ENCODE results near the gene IL1R2.

The IL1R2 gene

DNA sequence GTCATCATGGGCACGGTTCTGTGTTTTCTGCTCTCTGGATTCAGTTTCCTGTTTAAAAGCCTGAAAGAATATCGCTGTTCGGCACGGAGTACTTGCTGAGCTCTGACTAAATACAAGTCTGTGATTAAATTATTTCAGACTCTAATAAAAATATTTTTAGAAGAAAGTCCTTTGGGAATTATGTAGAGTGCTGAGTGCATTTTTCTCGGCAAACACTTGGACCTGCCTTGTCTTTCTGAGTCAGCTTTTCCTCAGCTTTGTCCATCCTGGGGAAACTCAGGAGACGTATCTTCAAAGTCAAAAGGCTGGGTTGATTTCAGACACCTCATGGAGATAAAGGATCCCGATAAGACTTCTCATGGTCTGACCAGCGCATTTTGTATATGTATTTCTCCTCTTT, 45.9 kb downstream of the IL1R2 start:
- H3K4me1 ChIP-seq (ENCODE audit: control insufficient read depth, low read depth, low read length) = no peaks in the 10 kb centered on the region
- no peaks in the 10 kb centered on the region for H3K36me3 ChIP-seq (ENCODE audit: control insufficient read depth, low read depth, low read length)
- no peaks in the 10 kb centered on the region for H3K9me3 ChIP-seq (ENCODE audit: control insufficient read depth, low read depth, low read length)
- H3K27me3 ChIP-seq (ENCODE audit: control insufficient read depth, insufficient read depth, low read length) = no peaks in the 10 kb centered on the region
- no peak overlapping the region for H3K9ac ChIP-seq (ENCODE audit: low read length)
- no peak overlapping the region for H3K27ac ChIP-seq (ENCODE audit: low read length)
- H3K4me3 ChIP-seq (ENCODE audit: low read length) = no peak overlapping the region

GRCh38 chr2:102040229-102040628, 48.5 kb downstream of the IL1R2 start:
- no peak overlapping the region for H3K9ac ChIP-seq (ENCODE audit: low read length)
- no peak overlapping the region for H3K4me3 ChIP-seq (ENCODE audit: low read length)
- no peaks in the 10 kb centered on the region for H3K4me1 ChIP-seq (ENCODE audit: control insufficient read depth, low read depth, low read length)
- H3K27me3 ChIP-seq (ENCODE audit: control insufficient read depth, insufficient read depth, low read length) = no peaks in the 10 kb centered on the region
- H3K9me3 ChIP-seq (ENCODE audit: control insufficient read depth, low read depth, low read length) = no peaks in the 10 kb centered on the region
- H3K36me3 ChIP-seq (ENCODE audit: control insufficient read depth, low read depth, low read length) = no peaks in the 10 kb centered on the region
- H3K27ac ChIP-seq (ENCODE audit: low read length) = no peak overlapping the region

DNA sequence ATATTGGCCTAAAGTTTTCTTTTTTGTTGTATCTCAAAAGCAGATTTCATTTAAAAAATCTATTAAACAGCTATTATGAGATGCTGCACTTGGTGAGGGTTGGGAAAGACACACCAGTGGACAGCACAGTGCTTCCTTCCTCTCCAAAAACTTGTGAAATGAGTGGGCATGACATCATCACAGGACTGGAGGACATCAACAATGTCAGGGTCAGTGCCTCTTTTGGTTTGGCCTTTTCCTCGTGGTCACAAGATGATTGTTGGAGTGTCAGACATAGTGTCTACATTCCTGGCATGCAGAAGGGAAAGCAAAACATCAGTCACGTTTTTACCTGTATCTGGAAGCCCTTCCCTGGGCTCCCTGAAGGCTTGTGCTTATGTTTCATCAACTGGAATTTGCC, 49.6 kb downstream of the IL1R2 start:
- H3K27ac ChIP-seq (ENCODE audit: low read length) = no peak overlapping the region
- H3K27me3 ChIP-seq (ENCODE audit: control insufficient read depth, insufficient read depth, low read length) = no peaks in the 10 kb centered on the region
- H3K9me3 ChIP-seq (ENCODE audit: control insufficient read depth, low read depth, low read length) = no peaks in the 10 kb centered on the region
- H3K36me3 ChIP-seq (ENCODE audit: control insufficient read depth, low read depth, low read length) = no peaks in the 10 kb centered on the region
- no peak overlapping the region for H3K4me3 ChIP-seq (ENCODE audit: low read length)
- H3K9ac ChIP-seq (ENCODE audit: low read length) = no peak overlapping the region
- H3K4me1 ChIP-seq (ENCODE audit: control insufficient read depth, low read depth, low read length) = no peaks in the 10 kb centered on the region

- no peaks in the 10 kb centered on the region for H3K36me3 ChIP-seq (ENCODE audit: control insufficient read depth, low read depth, low read length)
- H3K27ac ChIP-seq (ENCODE audit: low read length) = no peak overlapping the region
- H3K4me3 ChIP-seq (ENCODE audit: low read length) = no peak overlapping the region
- no peaks in the 10 kb centered on the region for H3K9me3 ChIP-seq (ENCODE audit: control insufficient read depth, low read depth, low read length)
- H3K27me3 ChIP-seq (ENCODE audit: control insufficient read depth, insufficient read depth, low read length) = no peaks in the 10 kb centered on the region
- H3K9ac ChIP-seq (ENCODE audit: low read length) = no peak overlapping the region
- no peaks in the 10 kb centered on the region for H3K4me1 ChIP-seq (ENCODE audit: control insufficient read depth, low read depth, low read length)
These were observed 50.7 kb downstream of the IL1R2 start for GRCh38 chr2:102042196-102043081.

DNA sequence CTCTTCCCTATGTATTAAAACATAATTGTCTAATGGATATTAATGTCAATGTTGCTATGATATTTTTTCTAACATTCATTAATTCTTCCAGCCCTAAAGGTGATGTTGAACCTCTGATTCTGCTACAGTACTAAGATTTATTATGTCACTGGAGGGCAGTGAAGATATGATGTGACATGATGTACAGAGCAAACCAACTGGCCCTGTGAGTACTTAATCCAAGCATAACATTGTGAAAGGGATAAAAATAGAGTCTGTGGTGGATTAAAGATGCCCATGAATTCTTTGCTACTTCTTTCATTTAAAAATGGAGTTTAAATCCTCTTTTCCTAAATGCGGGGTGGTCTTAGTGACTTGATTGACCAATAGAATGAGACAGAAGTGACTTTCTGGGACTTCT, 51.8 kb downstream of the IL1R2 start:
- Histone ChIP-seq H3K9ac (ENCODE audit: low read length) (no peak overlapping the region), H3K4me1 (ENCODE audit: control insufficient read depth, low read depth, low read length) (peaks cover 1% of the 10 kb centered on the region), H3K4me3 (ENCODE audit: low read length) (no peak overlapping the region), H3K27me3 (ENCODE audit: control insufficient read depth, insufficient read depth, low read length) (no peaks in the 10 kb centered on the region), H3K36me3 (ENCODE audit: control insufficient read depth, low read depth, low read length) (no peaks in the 10 kb centered on the region), H3K27ac (ENCODE audit: low read length) (no peak overlapping the region), H3K9me3 (ENCODE audit: control insufficient read depth, low read depth, low read length) (no peaks in the 10 kb centered on the region)

GRCh38 chr2:102044235-102044896, 52.6 kb downstream of the IL1R2 start:
- Histone ChIP-seq H3K27ac (ENCODE audit: low read length) (no peak overlapping the region), H3K9me3 (ENCODE audit: control insufficient read depth, low read depth, low read length) (no peaks in the 10 kb centered on the region), H3K27me3 (ENCODE audit: control insufficient read depth, insufficient read depth, low read length) (no peaks in the 10 kb centered on the region)

GRCh38 chr2:102044967-102045489, 53.3 kb downstream of the IL1R2 start:
- no peak overlapping the region for H3K9ac ChIP-seq (ENCODE audit: low read length)
- no peak overlapping the region for H3K27ac ChIP-seq (ENCODE audit: low read length)
- no peaks in the 10 kb centered on the region for H3K9me3 ChIP-seq (ENCODE audit: control insufficient read depth, low read depth, low read length)
- H3K36me3 ChIP-seq (ENCODE audit: control insufficient read depth, low read depth, low read length) = no peaks in the 10 kb centered on the region
- no peak overlapping the region for H3K4me3 ChIP-seq (ENCODE audit: low read length)
- peaks cover 10% of the 10 kb centered on the region for H3K4me1 ChIP-seq (ENCODE audit: control insufficient read depth, low read depth, low read length)
- no peaks in the 10 kb centered on the region for H3K27me3 ChIP-seq (ENCODE audit: control insufficient read depth, insufficient read depth, low read length)

More at GRCh38 chr2:102044235-102044896, 52.6 kb downstream of the IL1R2 start:
- no peaks in the 10 kb centered on the region for H3K36me3 ChIP-seq (ENCODE audit: control insufficient read depth, low read depth, low read length)
- H3K9ac ChIP-seq (ENCODE audit: low read length) = no peak overlapping the region
- no peak overlapping the region for H3K4me3 ChIP-seq (ENCODE audit: low read length)
- H3K4me1 ChIP-seq (ENCODE audit: control insufficient read depth, low read depth, low read length) = peaks cover 9% of the 10 kb centered on the region

GRCh38 chr2:102045697-102046096, 53.9 kb downstream of the IL1R2 start:
- no peak overlapping the region for H3K9ac ChIP-seq (ENCODE audit: low read length)
- peaks cover 10% of the 10 kb centered on the region for H3K4me1 ChIP-seq (ENCODE audit: control insufficient read depth, low read depth, low read length)
- H3K36me3 ChIP-seq (ENCODE audit: control insufficient read depth, low read depth, low read length) = no peaks in the 10 kb centered on the region
- no peak overlapping the region for H3K4me3 ChIP-seq (ENCODE audit: low read length)
- H3K27me3 ChIP-seq (ENCODE audit: control insufficient read depth, insufficient read depth, low read length) = no peaks in the 10 kb centered on the region
- no peak overlapping the region for H3K27ac ChIP-seq (ENCODE audit: low read length)
- H3K9me3 ChIP-seq (ENCODE audit: control insufficient read depth, low read depth, low read length) = no peaks in the 10 kb centered on the region

DNA sequence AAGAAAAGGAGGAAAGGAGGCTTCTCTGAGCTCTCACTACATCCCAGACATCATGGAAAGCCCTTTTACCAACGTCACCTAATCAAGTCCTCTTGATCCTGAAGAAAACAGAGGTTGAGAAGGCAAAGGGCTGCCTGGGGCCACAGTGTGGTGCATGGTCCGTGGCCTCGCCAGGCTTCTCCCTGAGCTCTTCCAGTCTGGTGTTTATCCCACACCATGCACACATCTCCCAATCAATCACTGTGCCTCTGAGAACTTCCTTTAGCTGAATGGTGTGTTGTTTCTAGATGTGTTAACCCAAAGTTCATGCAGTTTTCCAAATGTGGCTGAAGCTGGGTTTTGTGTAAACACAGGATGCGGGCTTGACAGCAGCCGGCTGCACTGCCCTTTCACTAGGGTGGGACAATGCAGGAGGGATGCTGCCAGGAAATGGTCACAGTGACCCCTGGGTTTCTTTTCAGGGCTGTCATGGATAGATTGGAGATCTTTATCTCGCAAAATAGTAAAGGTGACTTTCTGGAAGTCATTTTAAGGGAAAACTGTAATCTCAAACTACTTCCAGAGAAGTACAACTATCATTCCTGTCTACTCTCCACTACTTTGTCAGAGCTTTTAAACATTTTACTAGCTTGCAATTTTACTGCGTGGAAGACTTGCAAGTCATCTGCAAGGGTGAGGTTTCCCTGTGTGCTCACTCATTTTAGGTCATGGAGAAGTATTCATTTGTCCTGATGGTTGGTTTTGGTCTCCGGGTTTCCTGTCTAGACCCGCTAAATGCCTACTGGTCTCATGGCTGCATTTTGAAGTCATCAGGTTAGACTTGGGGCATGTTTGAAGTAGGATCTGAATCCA, 54.6 kb downstream of the IL1R2 start:
- Histone ChIP-seq H3K27ac (ENCODE audit: low read length) (no peak overlapping the region), H3K36me3 (ENCODE audit: control insufficient read depth, low read depth, low read length) (no peaks in the 10 kb centered on the region), H3K27me3 (ENCODE audit: control insufficient read depth, insufficient read depth, low read length) (no peaks in the 10 kb centered on the region), H3K9ac (ENCODE audit: low read length) (no peak overlapping the region), H3K4me1 (ENCODE audit: control insufficient read depth, low read depth, low read length) (peaks cover 10% of the 10 kb centered on the region), H3K9me3 (ENCODE audit: control insufficient read depth, low read depth, low read length) (no peaks in the 10 kb centered on the region), H3K4me3 (ENCODE audit: low read length) (no peak overlapping the region)

- H3K27ac ChIP-seq (ENCODE audit: low read length) = no peak overlapping the region
These were observed 56.7 kb downstream of the IL1R2 start for GRCh38 chr2:102048465-102048864.

GRCh38 chr2:102049756-102050443, 58.1 kb downstream of the IL1R2 start:
- Histone ChIP-seq H3K4me3 (ENCODE audit: low read length) (no peak overlapping the region), H3K9me3 (ENCODE audit: control insufficient read depth, low read depth, low read length) (no peaks in the 10 kb centered on the region), H3K36me3 (ENCODE audit: control insufficient read depth, low read depth, low read length) (no peaks in the 10 kb centered on the region), H3K27ac (ENCODE audit: low read length) (no peak overlapping the region), H3K4me1 (ENCODE audit: control insufficient read depth, low read depth, low read length) (peaks cover 10% of the 10 kb centered on the region), H3K27me3 (ENCODE audit: control insufficient read depth, insufficient read depth, low read length) (no peaks in the 10 kb centered on the region), H3K9ac (ENCODE audit: low read length) (no peak overlapping the region)

More at GRCh38 chr2:102048465-102048864, 56.7 kb downstream of the IL1R2 start:
- H3K9me3 ChIP-seq (ENCODE audit: control insufficient read depth, low read depth, low read length) = no peaks in the 10 kb centered on the region
- peaks cover 10% of the 10 kb centered on the region for H3K4me1 ChIP-seq (ENCODE audit: control insufficient read depth, low read depth, low read length)
- H3K4me3 ChIP-seq (ENCODE audit: low read length) = no peak overlapping the region
- no peak overlapping the region for H3K9ac ChIP-seq (ENCODE audit: low read length)
- no peaks in the 10 kb centered on the region for H3K36me3 ChIP-seq (ENCODE audit: control insufficient read depth, low read depth, low read length)
- H3K27me3 ChIP-seq (ENCODE audit: control insufficient read depth, insufficient read depth, low read length) = no peaks in the 10 kb centered on the region
